GM23338 (cell line): ENCODE results near the gene DAPK1. TPM values are rescaled to one million over a fixed set of nuclear protein-coding genes. Genes with fewer than 3 reads are reported as not detected.

Experiments
- ATAC-seq: fragments of 200-7000 bp; cut with Tn5 transposase; 3 replicates; pipeline ENCODE4 v1.9.1; 2020
- DNase-seq: peaks from one replicate; pipeline ENCODE4 v3.0.0-alpha.2; 2015; ENCODE audit warnings: low spot score
- H2AFZ ChIP-seq: fragments of 200-600 bp; sonication (generic); 2 replicates; pipeline ENCODE4 v1.8.0; 2016; ENCODE audit warnings: antibody characterized with exemption, mild to moderate bottlenecking, moderate library complexity
- H3F3A ChIP-seq: fragments of 200-600 bp; sonication (generic); replicated peaks from 2 replicates; pipeline ENCODE4 v1.8.0; 2017; ENCODE audit warnings: antibody characterized with exemption, mixed run types, low read depth
- H3K27ac ChIP-seq: fragments of 200-600 bp; sonication (generic); 2 replicates; pipeline ENCODE4 v1.6.1; 2016; ENCODE audit warnings: low read depth
- H3K27me3 ChIP-seq: fragments of 200-600 bp; sonication (generic); 2 replicates; pipeline ENCODE4 v1.8.0; 2016; ENCODE audit warnings: mild to moderate bottlenecking, mixed run types, moderate library complexity; ENCODE audit not compliant: insufficient read depth
- H3K36me3 ChIP-seq: fragments of 200-600 bp; sonication (generic); 2 replicates; pipeline ENCODE4 v1.8.0; 2016; ENCODE audit warnings: mild to moderate bottlenecking; ENCODE audit not compliant: insufficient read depth
- H3K4me1 ChIP-seq: fragments of 200-600 bp; sonication (generic); 2 replicates; pipeline ENCODE4 v1.8.0; 2016; ENCODE audit warnings: mild to moderate bottlenecking, moderate library complexity; ENCODE audit not compliant: insufficient read depth
- H3K4me2 ChIP-seq: fragments of 200-600 bp; sonication (generic); 2 replicates; pipeline ENCODE4 v1.7.1; 2017; ENCODE audit warnings: mixed run types
- H3K4me3 ChIP-seq: fragments of 200-600 bp; sonication (generic); 2 replicates; pipeline ENCODE4 v1.6.1; 2016; ENCODE audit warnings: mixed run types
- H3K79me2 ChIP-seq: fragments of 200-600 bp; sonication (generic); replicated peaks from 2 replicates; pipeline ENCODE4 v1.8.0; 2017; ENCODE audit warnings: mild to moderate bottlenecking; ENCODE audit not compliant: insufficient read depth
- H3K9me2 ChIP-seq: fragments of 200-600 bp; sonication (generic); 2 replicates; pipeline ENCODE4 v1.8.0; 2017; ENCODE audit not compliant: insufficient read depth
- H4K20me1 ChIP-seq: fragments of 200-600 bp; sonication (generic); replicated peaks from 2 replicates; pipeline ENCODE4 v1.8.0; 2017; ENCODE audit warnings: mild to moderate bottlenecking; ENCODE audit not compliant: insufficient read depth
- H3K27ac Mint-ChIP-seq: 2 replicates; pipeline ENCODE4 v1.8.0; 2020; ENCODE audit warnings: inconsistent platforms, mild to moderate bottlenecking, moderate library complexity, mixed read lengths
- H3K27me3 Mint-ChIP-seq: 3 replicates; pipeline ENCODE4 v1.8.0; 2022; ENCODE audit warnings: low read depth, mild to moderate bottlenecking, moderate library complexity, mixed read lengths, inconsistent platforms; ENCODE audit not compliant: insufficient read depth, poor library complexity
- H3K36me3 Mint-ChIP-seq: 3 replicates; pipeline ENCODE4 v1.8.0; 2021; ENCODE audit warnings: low read depth, mild to moderate bottlenecking, inconsistent platforms, moderate library complexity, mixed read lengths
- H3K4me1 Mint-ChIP-seq: 3 replicates; pipeline ENCODE4 v1.8.0; 2020; ENCODE audit warnings: mild to moderate bottlenecking, inconsistent platforms, mixed read lengths
- H3K4me3 Mint-ChIP-seq: 3 replicates; pipeline ENCODE4 v1.8.0; 2021; ENCODE audit warnings: moderate library complexity, mild to moderate bottlenecking, inconsistent platforms, mixed read lengths
- H3K9me3 Mint-ChIP-seq: 3 replicates; pipeline ENCODE4 v1.8.0; 2020; ENCODE audit warnings: moderate library complexity, mild to moderate bottlenecking, inconsistent platforms, mixed read lengths
- CREB1 ChIP-seq: fragments of 250-450 bp; sonication (Bioruptor Pico); IDR thresholded peaks from 2 replicates; pipeline ENCODE4 v1.5.0; 2020; ENCODE audit warnings: low read depth, mild to moderate bottlenecking, moderate library complexity
- EZH2phosphoT487 ChIP-seq: fragments of 200-600 bp; sonication (generic); IDR thresholded peaks from one replicate; pipeline ENCODE4 v1.8.1; 2018; ENCODE audit warnings: antibody characterized with exemption; ENCODE audit not compliant: unreplicated experiment
- JUNB ChIP-seq: IDR thresholded peaks from one replicate; pipeline ENCODE4 v1.6.1; 2016; ENCODE audit warnings: antibody characterized with exemption; ENCODE audit not compliant: unreplicated experiment
- POLR2AphosphoS5 ChIP-seq: IDR thresholded peaks from 2 replicates; pipeline ENCODE4 v1.6.1; 2016; ENCODE audit warnings: antibody characterized with exemption, low read depth
- STAT1 ChIP-seq: IDR thresholded peaks from one replicate; pipeline ENCODE4 v1.6.1; 2016; ENCODE audit warnings: antibody characterized with exemption; ENCODE audit not compliant: unreplicated experiment
- ZNF114 ChIP-seq: fragments of 250-450 bp; sonication (Bioruptor Pico); IDR thresholded peaks from 2 replicates; pipeline ENCODE4 v1.5.0; 2020; ENCODE audit warnings: mild to moderate bottlenecking, moderate library complexity
- ZNF331 ChIP-seq: fragments of 250-450 bp; sonication (Bioruptor Pico); IDR thresholded peaks from 2 replicates; pipeline ENCODE4 v1.5.0; 2020; ENCODE audit warnings: low read depth, mild to moderate bottlenecking, moderate library complexity
- polyA plus RNA-seq: library from polyadenylated mRNA; unstranded; fragments of >200 nt; fragmentation: Nextera tagmentation; extraction: Ambion mirVana; gene quantifications from 2 replicates; pipeline ENCODE4 v1.2.1, GENCODE V29; 2016
- total RNA-seq: library from RNA; depleted of rRNA; stranded (reverse); fragments of >200 nt; shearing (Covaris generic); gene quantifications from 2 replicates; pipeline ENCODE4 v1.2.3, GENCODE V29; 2014
- TF ChIP-seq, protein P1 (sequence below): IDR thresholded peaks from one replicate; pipeline ENCODE4 v1.6.1; 2018; ENCODE audit warnings: antibody characterized with exemption; ENCODE audit not compliant: unreplicated experiment
- TF ChIP-seq, protein P2 (sequence below), 2 experiments: fragments of 200-600 bp in 1 of 2; sonication (generic) in 1 of 2; conservative IDR thresholded peaks; 2 replicates each; pipeline versions ENCODE4 v1.5.1 to v1.6.1; 2016 to 2017; ENCODE audit warnings: antibody characterized with exemption in 2 of 2, low read depth in 2 of 2, mild to moderate bottlenecking in 2 of 2, moderate library complexity in 1 of 2

DAPK1 gene
- total and polyA plus RNA-seq, 2 experiments from 2014 or later = 37.0 to 134 TPM

DNA sequence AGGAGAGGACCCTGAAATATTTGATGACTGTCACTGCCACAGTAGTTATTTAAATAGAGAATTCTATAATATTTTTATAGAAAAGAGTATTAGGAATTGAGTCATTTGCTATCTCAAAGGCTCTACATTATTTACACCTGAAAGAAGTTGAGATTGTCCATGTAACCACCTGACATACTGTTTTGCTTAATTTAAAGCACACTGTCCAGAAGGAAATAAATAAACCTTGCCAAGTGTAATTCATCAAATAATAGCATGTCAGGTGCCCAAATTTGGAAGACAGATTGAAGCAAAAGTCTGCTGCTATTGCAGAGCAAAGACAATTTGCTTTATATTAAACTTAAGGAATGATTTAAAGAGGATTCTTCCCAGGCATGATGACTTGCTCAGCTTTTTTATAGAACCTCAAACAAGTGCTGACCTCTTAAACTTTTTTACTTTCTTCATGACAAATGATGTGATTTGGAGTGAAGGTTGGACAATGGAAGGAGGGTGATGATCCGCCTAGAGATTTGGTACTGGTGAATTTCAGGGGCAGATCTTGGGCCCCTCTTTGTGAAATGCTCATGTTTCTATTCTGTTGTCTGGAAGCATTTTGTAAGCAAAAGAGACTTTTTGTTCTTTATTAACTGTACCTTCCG, 65.0 kb downstream of the DAPK1 start (continued):
- TF ChIP-seq, protein P1, sequence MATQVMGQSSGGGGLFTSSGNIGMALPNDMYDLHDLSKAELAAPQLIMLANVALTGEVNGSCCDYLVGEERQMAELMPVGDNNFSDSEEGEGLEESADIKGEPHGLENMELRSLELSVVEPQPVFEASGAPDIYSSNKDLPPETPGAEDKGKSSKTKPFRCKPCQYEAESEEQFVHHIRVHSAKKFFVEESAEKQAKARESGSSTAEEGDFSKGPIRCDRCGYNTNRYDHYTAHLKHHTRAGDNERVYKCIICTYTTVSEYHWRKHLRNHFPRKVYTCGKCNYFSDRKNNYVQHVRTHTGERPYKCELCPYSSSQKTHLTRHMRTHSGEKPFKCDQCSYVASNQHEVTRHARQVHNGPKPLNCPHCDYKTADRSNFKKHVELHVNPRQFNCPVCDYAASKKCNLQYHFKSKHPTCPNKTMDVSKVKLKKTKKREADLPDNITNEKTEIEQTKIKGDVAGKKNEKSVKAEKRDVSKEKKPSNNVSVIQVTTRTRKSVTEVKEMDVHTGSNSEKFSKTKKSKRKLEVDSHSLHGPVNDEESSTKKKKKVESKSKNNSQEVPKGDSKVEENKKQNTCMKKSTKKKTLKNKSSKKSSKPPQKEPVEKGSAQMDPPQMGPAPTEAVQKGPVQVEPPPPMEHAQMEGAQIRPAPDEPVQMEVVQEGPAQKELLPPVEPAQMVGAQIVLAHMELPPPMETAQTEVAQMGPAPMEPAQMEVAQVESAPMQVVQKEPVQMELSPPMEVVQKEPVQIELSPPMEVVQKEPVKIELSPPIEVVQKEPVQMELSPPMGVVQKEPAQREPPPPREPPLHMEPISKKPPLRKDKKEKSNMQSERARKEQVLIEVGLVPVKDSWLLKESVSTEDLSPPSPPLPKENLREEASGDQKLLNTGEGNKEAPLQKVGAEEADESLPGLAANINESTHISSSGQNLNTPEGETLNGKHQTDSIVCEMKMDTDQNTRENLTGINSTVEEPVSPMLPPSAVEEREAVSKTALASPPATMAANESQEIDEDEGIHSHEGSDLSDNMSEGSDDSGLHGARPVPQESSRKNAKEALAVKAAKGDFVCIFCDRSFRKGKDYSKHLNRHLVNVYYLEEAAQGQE = no peak
- TF ChIP-seq ZNF114 (no peak), POLR2AphosphoS5 (no peak), ZNF331 (no peak)

DNA sequence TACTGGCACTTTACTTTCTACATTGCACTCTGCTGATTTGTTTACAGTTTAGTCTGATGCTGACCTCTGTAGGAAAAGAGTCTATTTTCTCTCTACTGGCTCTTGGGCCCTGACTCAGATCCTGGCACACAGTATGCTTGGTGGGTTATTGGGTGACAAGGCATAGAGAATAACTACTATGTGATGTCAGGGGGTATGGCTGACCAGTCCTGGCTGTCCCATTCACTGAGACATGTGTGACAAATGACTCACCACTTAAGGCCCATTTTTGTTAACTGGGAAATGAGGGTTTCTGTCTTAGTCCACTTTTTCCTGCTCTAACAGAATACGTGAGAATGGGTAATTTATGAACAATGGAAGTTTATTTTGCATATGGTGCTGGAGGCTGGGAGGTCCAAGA, 66.4 kb downstream of the DAPK1 start:
- no peak overlapping the region for H3K4me3 Mint-ChIP-seq
- peaks cover 50% of the 10 kb centered on the region for H4K20me1 ChIP-seq
- ATAC-seq (no peak), DNase-seq (no peak)
- no peak overlapping the region for H3K27ac Mint-ChIP-seq
- no peaks in the 10 kb centered on the region for H3K27me3 Mint-ChIP-seq
- H3K4me1 Mint-ChIP-seq = peaks cover 42% of the 10 kb centered on the region
- no peak overlapping the region for H2AFZ ChIP-seq
- H3K36me3 Mint-ChIP-seq = peaks cover 41% of the 10 kb centered on the region
- no peaks in the 10 kb centered on the region for H3F3A ChIP-seq
- no peak overlapping the region for H3K4me3 ChIP-seq
- no peak overlapping the region for H3K27ac ChIP-seq
- TF ChIP-seq POLR2AphosphoS5 (no peak), JUNB (no peak), CREB1 (no peak)
- H3K9me3 Mint-ChIP-seq = no peaks in the 10 kb centered on the region; the same call in 1 of the 3 replicates
- no peaks in the 10 kb centered on the region for H3K9me2 ChIP-seq
- no peak overlapping the region for H3K4me2 ChIP-seq
- peaks cover 30% of the 10 kb centered on the region for H3K4me1 ChIP-seq
- no peaks in the 10 kb centered on the region for H3K36me3 ChIP-seq
- H3K27me3 ChIP-seq = no peaks in the 10 kb centered on the region
- peaks cover 90% of the 10 kb centered on the region for H3K79me2 ChIP-seq

DNA sequence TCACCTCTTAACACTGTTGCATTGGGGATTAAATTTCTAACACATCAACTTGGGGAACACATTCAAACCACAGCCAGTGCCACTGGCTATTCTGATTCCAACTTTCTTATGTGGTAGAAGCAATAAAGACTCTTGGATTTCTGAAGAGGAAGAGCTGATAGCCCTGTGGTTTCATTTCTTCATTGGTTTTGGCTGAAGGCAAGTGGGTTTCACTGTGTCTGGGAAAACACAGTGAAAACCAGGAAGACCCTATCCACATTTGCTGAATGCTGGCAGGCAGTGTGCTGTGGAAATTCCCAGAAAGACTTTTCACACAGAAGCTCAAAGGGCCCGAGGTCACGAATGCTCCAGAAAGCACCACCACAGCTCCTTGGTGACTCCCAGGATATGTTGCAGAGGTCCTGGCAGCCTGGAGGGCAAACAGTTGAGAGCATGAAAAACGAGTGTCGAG, 67.1 kb downstream of the DAPK1 start:
- DNase-seq (no peak), ATAC-seq (no peak)
- Histone ChIP-seq H3K4me1 (peaks cover 37% of the 10 kb centered on the region), H3F3A (no peaks in the 10 kb centered on the region), H3K9me2 (no peaks in the 10 kb centered on the region), H3K4me3 (no peak overlapping the region), H3K27me3 (no peaks in the 10 kb centered on the region), H3K36me3 (no peaks in the 10 kb centered on the region), H3K79me2 (peaks cover 90% of the 10 kb centered on the region), H4K20me1 (peaks cover 50% of the 10 kb centered on the region), H3K27ac (no peak overlapping the region), H2AFZ (no peak overlapping the region), H3K4me2 (no peak overlapping the region)
- H3K4me1 Mint-ChIP-seq = peaks cover 48% of the 10 kb centered on the region
- H3K27me3 Mint-ChIP-seq = no peaks in the 10 kb centered on the region
- H3K27ac Mint-ChIP-seq = no peak overlapping the region
- no peaks in the 10 kb centered on the region; the same call in 2 of the 3 replicates for H3K9me3 Mint-ChIP-seq
- H3K36me3 Mint-ChIP-seq = peaks cover 38% of the 10 kb centered on the region
- no peak overlapping the region for H3K4me3 Mint-ChIP-seq
- TF ChIP-seq, protein P2, sequence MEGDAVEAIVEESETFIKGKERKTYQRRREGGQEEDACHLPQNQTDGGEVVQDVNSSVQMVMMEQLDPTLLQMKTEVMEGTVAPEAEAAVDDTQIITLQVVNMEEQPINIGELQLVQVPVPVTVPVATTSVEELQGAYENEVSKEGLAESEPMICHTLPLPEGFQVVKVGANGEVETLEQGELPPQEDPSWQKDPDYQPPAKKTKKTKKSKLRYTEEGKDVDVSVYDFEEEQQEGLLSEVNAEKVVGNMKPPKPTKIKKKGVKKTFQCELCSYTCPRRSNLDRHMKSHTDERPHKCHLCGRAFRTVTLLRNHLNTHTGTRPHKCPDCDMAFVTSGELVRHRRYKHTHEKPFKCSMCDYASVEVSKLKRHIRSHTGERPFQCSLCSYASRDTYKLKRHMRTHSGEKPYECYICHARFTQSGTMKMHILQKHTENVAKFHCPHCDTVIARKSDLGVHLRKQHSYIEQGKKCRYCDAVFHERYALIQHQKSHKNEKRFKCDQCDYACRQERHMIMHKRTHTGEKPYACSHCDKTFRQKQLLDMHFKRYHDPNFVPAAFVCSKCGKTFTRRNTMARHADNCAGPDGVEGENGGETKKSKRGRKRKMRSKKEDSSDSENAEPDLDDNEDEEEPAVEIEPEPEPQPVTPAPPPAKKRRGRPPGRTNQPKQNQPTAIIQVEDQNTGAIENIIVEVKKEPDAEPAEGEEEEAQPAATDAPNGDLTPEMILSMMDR (conservative IDR thresholded peaks at IDR 0.05; ENCODE audit: low read depth in 2 of 2) = no peak
- TF ChIP-seq EZH2phosphoT487 = no peak
- TF ChIP-seq JUNB = no peak
- TF ChIP-seq STAT1 = no peak
